ENCODE measurements around the gene EMC9.
A peak's percentile ranks its signal among the peaks of the same experiment; 100 is the strongest.

EMC9 gene

DNA sequence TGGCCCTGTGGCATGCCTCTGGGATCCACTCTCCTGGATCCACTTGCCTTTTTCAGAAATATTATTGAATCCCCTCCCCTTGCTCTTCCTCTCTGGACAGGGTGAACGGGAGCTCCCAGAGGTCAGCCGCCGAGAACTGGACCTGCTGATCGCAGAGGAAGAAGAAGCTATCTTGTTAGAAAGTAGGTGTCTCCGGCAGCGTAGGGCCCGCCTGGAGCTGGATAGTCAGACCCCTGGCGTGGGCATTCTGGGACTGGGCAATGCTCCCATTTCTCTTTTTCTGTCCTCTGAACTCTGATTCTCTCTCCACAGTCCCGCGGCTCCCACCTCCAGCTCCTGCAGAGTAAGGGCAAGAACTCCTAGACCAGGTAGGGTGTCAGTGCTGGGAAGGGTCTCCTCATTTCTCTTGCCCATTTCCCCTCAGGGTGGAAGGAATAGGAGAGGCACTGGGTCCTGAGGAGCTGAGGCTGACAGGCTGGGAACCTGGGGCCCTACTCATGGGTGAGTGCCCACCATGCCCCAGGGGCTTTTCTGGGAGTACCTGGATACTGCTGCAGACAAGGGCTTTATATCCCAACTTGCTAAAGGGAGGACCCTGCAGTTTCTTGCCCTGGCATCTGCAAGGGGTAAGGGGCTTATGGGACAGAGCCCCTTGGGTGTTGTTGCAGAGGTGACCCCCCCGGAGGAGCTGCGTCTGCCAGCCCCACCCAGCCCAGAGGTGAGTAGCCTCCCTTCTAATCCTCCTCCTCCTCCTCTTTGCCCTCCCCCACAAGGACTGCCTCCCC lies 35.8 kb upstream of the EMC9 start:
- DNase-seq (ENCODE audit: low spot score), result no peak

DNA sequence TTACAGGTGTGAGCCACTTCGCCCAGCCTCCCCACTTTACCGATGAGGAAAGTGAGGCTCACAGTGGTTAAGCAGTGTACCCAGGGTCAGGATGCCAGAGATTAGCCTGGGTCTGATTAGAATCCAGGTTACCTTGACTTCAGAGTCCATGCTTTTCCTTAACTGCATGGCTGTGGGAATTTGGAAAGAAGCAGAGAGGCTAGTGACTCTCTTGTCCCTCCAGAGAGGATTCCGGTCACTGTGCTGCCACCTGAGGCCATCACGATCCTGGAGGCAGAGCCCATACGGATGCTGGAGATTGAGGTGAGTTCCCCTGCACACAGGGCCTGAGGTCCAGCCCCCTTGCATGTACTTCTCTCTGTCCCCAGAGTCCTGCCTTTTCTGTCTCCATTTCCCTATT lies 35.2 kb upstream of the EMC9 start:
- no peak for DNase-seq (ENCODE audit: low spot score)

DNA sequence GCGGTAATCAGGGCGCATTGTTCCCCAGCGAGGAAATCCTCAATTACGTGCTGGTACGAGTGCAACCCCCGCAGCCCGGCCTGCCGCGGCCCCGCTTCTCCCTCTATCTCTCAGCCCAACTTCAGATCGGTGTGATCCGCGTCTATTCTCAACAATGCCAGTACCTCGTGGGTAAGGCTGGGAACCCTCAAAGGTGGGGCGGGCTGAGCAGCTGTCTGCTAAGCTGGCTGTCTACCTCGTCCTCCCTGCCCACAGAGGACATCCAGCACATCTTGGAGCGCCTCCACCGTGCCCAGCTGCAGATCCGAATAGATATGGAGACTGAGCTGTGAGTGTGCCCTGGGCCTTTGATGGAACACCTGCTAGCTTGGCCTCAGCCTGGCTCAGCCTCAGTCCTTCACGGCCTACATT lies 31.5 kb upstream of the EMC9 start:
- no peak for DNase-seq (ENCODE audit: low spot score)

DNA sequence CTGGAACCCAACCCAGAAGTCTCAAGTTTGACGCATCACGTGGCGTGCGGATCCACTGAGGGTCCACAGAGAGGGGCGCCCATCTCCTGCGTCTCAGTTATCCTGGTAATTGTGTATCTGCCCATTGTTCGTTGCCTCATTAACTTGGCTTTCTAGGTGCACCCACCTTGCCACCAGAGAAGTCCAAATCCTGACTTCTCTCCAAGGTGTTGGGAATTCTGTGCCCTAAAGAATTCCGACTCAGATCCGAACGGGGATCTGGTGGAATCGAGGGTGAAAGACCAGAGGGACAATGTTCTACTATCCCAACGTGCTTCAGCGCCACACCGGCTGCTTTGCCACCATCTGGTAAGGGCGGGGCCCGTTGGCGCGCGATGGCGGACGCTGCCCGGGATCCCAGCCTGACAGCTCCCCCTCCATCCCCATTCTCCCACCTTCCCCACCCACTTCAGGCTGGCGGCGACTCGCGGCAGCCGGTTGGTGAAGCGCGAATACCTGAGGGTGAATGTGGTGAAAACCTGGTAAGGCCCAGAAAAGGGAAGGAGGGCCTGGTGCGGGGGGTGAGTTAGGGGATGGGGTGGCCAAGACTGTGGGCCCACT lies 31.0 kb upstream of the EMC9 start:
- DNase-seq (ENCODE audit: low spot score), result no peak

DNA sequence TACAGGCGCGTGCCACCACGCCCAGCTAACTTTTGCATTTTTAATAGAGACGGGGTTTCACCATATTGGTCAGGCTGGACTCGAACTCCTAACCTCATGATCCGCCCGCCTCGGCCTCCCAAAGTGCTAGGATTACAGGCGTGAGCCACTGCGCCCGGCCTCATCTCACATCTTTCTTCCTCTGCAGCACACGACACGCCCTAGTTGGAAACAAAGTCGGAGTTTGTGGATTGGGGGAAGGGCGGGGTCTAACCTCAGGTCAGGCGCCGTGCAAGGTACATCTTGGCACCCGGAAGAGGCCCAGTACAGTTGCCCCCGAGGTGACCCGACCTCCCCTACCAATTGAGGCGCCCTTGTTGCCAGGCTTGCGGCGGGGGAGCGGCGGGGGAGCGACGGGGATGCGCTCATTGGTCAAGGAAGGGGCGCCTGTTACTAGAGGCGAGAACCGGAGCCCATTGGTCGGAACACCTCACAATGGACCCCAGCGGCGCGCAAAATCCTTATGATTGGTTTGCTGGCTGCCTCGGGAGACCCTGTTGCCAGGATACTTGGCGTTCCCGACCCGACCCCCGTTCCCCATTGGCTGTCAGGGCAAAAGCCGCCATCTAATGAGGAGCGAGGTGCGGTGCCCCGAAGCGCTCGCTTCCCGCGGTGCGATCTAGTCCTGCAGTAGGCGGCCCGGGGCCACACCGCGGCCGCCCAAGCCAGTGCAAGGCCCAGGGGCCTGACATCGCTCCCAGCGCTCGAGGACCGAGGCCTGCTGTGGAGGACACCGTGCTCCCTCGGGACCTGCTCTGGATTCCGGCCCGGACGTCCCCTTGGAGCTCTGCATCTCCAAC lies 30.2 kb upstream of the EMC9 start, which contains the start of gene REC8:
Gene REC8, plus strand, starts transcription at position 659 of the 839 bp plus-strand sequence. CDS start 473 bp downstream, outside the sequence.
- DNase-seq (ENCODE audit: low spot score), result peak; percentile 94

DNA sequence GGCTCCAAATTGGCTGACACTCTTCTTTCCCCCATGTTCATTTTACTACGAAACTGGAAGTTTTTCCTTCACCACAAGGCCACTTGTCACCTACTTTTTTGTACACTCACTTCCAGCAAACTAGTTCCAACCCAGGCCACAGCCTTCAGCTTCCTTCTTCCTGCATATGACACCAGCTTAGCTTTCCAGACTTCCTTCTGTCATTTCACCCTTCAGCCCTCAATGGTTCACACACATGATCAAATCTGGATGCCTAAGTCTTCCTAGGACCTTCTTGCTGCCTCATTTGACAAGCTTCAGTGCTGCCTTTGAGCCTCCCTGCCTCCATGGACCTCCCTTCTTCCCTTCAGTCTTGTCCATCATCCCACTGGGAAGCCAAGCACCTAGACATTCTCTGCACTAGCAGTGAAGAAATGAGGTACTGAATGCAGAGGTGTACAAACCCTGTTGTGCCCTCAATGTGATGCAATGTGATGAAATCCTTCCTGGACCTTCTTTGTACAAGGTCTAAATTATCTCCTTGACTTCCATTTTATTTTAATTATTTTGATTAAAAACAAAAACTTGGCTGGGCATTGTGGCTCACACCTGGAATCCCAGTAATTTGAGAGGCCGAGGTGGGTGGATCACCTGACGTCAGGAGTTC lies 26.2 kb upstream of the EMC9 start:
- no peak for DNase-seq (ENCODE audit: low spot score)

DNA sequence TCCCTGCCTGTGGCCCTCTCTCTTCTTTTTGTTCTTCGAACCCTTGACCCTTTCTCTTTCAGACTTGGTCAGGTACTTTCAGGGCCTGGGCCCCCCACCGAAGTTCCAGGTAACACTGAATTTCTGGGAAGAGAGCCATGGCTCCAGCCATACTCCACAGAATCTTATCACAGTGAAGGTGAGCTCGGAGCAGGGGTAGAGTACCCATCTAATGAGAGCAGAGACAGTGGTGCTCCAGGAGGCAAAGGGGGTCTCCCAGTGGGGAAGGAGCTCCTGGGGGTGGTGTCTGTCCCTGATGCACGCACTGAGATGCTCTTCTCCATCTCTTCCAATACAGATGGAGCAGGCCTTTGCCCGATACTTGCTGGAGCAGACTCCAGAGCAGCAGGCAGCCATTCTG lies 24.4 kb upstream of the EMC9 start:
- no peak for DNase-seq (ENCODE audit: low spot score)

DNA sequence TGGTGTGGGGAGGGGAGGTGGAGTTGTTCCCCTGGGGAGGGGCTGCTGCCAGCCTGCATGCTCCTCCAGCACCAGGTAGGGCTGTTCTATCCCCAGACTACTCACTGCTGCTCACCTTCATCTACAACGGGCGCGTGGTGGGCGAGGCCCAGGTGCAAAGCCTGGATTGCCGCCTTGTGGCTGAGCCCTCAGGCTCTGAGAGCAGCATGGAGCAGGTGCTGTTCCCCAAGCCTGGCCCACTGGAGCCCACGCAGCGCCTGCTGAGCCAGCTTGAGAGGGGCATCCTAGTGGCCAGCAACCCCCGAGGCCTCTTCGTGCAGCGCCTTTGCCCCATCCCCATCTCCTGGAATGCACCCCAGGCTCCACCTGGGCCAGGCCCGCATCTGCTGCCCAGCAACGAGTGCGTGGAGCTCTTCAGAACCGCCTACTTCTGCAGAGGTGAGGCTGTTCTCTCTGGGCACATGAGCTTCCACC lies 23.2 kb upstream of the EMC9 start:
- no peak for DNase-seq (ENCODE audit: low spot score)

DNA sequence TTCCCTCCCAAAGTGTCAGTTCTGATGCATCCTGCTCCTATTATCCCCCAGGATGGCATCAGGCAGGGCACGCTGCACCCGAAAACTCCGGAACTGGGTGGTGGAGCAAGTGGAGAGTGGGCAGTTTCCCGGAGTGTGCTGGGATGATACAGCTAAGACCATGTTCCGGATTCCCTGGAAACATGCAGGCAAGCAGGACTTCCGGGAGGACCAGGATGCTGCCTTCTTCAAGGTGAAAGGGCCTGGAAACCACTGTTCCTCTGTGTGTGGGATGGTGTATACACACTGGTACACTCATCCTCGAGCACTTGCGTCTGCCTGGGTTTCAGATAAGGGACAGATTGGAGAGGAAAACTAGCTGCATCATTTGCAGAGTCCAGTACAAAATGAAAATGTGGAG lies 20.7 kb upstream of the EMC9 start:
- DNase-seq (ENCODE audit: low spot score), result no peak

DNA sequence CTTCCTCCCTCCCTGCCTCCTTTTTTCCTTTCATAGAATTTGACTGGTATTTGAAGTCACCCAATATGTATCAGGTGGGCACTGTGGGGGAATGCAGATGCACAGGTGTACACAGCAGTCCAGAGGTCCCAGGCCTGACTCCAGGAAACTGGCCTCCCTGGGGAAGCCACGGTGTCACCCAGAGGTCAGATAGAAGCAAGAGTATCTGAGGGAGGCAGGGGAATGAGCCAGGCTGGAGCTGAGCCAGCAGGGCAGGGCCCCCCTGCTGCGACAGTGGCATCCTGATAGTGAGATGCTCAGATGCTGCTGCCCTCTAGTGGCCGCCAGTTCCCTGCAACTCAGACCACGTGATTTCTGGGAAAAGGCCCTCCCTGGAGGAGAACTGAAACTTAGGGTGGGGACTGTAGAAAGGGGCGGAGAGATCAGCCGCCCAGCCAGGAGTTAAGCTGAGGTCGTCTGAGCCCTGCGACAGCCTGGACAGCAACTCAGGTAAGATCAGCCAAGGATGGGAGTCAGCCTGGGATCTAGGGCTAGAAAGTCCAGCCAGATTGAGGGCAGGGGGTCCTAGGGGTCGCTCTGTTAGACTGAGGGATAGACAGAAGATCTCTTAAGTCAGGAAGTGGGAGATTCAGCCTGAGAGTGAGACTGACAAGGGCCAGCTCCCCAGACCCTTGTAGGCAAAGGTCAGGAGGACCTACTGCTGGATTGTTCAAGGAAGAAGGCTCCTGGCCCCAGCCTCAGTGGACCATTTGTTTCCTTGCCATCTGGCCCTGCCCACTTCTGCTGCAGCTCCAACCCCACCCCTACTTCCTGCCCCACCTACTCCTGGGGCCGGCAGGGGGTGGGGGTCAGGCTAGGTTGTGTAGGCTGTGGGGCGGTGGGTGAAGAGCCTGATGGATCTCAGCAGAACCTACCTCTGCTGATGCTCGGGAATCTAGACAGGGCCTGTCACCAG lies 19.7 kb upstream of the EMC9 start, which contains the start of gene IRF9:
Gene IRF9, plus strand, starts transcription at position 416 of the 955 bp plus-strand sequence. CDS start 880 bp downstream, outside the sequence.
- DNase-seq (ENCODE audit: low spot score), result peak; percentile 95

DNA sequence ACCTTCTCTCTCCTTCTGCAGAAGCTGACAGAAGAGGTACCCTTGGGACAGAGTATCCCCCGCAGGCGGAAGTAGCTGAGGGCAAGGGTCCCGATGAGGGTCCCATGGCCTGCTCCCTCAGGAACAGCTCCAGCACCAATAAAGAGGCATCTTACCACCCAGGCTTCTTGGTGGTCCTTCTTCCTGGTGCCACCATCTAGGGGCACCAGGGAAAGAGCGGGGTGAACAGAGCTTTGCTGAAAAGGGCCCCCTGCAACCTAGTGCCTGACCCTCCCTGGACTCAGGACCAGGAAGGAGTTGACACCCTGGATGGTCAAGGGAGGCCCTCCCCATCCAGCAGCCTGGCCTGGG lies 19.1 kb upstream of the EMC9 start:
- DNase-seq (ENCODE audit: low spot score), result no peak

DNA sequence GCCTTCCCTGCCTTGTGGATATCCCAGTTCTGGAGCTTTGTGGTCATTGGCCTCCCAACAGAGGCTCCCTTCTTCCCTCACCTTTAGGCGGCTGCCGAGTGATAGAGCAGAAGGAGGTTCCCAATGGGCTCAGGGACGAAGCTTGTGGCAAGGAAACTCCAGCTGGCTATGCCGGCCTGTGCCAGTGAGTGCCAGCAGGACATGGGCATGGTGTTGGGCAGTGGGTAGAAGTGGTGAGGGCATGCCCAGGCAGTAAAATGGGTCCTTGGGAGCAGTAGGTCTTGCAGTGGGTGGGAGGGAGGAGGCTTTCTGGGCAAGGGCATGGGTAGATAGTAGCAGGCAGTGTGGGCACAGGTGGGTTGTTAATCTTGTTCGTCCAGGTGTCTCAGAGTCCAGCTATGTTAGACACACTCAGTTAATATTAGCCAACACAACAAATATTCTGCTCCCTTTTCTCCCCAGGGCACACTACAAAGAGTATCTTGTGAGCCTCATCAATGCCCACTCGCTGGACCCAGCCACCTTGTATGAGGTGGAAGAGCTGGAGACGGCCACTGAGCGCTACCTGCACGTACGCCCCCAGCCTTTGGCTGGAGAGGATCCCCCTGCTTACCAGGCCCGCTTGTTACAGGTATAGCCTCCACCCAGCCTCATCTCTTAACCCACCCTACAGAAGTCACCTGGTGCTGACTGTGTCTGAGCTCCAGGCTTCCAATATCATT lies 18.5 kb upstream of the EMC9 start:
- no peak for DNase-seq (ENCODE audit: low spot score)

DNA sequence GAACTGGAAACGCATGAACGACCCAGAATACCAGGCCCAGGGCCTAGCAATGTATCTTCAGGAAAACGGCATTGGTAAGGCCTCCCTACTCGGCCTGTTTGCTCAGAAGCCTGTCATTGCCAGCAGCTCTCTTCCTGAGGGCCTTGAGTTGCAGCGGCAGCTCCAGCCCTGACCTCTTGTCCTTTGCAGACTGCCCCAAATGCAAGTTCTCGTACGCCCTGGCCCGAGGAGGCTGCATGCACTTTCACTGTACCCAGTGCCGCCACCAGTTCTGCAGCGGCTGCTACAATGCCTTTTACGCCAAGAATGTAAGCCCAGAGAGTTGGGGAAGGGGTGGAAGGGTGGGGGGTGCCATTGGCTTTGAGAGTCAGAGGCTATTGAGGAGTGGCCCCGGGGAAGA lies 15.9 kb upstream of the EMC9 start:
- DNase-seq (ENCODE audit: low spot score), result no peak

DNA sequence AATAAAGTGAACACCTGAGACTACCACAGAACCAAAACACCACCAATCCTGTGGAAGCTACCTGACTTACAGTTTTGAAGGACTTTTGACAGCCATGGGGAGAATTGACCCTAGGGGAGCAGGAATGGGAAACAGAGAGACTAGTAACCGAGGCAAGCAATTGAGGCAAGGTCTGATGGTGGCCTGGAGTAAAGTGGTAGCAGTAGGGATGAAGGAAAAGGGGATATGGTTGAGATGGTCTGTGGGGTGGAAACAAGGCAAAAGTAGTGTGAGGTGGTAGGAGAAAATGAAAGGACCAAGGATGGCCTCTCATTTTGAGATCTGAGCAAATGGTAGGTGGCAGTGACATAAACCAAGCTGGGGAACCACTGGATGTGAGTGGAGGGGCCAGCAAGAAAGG lies 15.4 kb upstream of the EMC9 start:
- no peak for DNase-seq (ENCODE audit: low spot score)

DNA sequence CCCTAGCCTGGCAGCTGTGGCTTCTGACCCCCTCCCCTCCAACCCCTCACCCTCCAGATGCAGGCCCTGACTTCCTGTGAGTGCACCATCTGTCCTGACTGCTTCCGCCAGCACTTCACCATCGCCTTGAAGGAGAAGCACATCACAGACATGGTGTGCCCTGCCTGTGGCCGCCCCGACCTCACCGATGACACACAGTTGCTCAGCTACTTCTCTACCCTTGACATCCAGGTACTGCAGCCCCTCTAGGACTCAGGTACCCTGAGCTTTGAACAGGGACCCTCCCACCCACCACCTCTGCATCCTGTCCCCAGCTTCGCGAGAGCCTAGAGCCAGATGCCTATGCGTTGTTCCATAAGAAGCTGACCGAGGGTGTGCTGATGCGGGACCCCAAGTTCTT lies 13.7 kb upstream of the EMC9 start:
- no peak for DNase-seq (ENCODE audit: low spot score)

DNA sequence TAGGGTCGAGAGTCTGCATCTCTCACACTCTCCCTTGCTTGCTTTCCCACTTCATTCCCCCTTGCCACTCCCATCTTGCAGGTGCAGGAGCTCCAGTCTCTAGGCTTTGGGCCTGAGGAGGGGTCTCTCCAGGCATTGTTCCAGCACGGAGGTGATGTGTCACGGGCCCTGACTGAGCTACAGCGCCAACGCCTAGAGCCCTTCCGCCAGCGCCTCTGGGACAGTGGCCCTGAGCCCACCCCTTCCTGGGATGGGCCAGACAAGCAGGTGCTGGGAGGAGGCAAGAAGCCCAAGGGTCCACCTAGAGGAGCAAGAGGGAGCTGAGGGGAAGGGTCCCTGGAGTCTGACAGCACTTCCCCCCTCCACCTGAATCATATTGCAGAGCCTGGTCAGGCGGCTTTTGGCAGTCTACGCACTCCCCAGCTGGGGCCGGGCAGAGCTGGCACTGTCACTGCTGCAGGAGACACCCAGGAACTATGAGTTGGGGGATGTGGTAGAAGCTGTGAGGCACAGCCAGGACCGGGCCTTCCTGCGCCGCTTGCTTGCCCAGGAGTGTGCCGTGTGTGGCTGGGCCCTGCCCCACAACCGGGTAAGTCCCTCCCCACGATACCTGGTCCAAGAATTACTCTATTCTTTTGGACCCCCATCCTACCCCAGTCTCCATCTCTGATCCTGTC lies 10.2 kb upstream of the EMC9 start:
- DNase-seq (ENCODE audit: low spot score), result no peak

DNA sequence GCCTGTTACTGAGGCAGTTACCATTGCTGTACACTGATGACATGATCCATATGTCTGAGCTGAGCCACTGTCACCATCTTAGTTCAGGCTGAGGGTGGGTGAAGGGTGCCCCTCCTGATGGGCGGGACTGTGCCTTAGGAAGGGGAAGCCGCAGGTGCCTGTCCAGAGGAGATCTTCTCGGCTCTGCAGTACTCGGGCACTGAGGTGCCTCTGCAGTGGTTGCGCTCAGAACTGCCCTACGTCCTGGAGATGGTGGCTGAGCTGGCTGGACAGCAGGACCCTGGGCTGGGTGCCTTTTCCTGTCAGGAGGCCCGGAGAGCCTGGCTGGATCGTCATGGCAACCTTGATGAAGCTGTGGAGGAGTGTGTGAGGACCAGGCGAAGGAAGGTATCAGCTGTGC lies 9.6 kb upstream of the EMC9 start:
- DNase-seq (ENCODE audit: low spot score), result no peak

DNA sequence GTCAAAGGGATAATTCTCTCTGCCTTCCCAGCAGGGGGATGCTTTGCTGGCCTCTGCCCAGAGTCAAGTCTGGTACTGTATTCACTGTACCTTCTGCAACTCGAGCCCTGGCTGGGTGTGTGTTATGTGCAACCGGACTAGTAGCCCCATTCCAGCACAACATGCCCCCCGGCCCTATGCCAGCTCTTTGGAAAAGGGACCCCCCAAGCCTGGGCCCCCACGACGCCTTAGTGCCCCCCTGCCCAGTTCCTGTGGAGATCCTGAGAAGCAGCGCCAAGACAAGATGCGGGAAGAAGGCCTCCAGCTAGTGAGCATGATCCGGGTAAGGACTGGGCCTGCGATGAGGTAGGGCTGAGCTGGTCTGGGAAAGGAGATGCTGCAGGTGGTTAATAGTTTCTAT lies 9.2 kb upstream of the EMC9 start:
- DNase-seq (ENCODE audit: low spot score), result no peak

DNA sequence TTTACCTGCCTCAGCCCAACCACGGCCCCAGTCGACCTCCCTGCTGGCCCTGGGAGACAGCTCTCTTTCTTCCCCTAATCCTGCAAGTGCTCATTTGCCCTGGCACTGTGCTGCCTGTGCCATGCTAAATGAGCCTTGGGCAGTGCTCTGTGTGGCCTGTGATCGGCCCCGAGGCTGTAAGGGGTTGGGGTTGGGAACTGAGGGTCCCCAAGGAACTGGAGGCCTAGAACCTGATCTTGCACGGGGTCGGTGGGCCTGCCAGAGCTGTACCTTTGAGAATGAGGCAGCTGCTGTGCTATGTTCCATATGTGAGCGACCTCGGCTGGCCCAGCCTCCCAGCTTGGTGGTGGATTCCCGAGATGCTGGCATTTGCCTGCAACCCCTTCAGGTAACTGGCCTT lies 8.7 kb upstream of the EMC9 start:
- no peak for DNase-seq (ENCODE audit: low spot score)
